SK-N-SH treated with all-trans-retinoic acid at 6 μM for 48 hours (cell line): Measurements from ENCODE around the gene METTL27.
"Not testable (repeated sequence)": the region's sequence is repeated elsewhere in the genome, so short reads cannot be mapped to it uniquely, and the experiment has no call there.

Experiments
- ATAC-seq: fragments of 200-7000 bp; cut with Tn5 transposase; 3 replicates; pipeline ENCODE4 v1.9.1; 2020; ENCODE audit warnings: mild to moderate bottlenecking, moderate library complexity
- GLIS3 ChIP-seq: fragments of 250-450 bp; sonication (Bioruptor Pico); IDR thresholded peaks from 2 replicates; pipeline ENCODE4 v1.5.0; 2020; ENCODE audit warnings: mild to moderate bottlenecking, moderate library complexity
- ISL1 ChIP-seq: fragments of 250-450 bp; sonication (Bioruptor Pico); IDR thresholded peaks from 2 replicates; pipeline ENCODE4 v2.1.2; 2022; ENCODE audit warnings: mild to moderate bottlenecking, moderate library complexity
- OSR1 ChIP-seq: fragments of 250-450 bp; sonication (Bioruptor Pico); IDR thresholded peaks from 2 replicates; pipeline ENCODE4 v1.8.0; 2022; ENCODE audit warnings: moderate library complexity, mild to moderate bottlenecking, inconsistent platforms
- SNAI2 ChIP-seq: fragments of 250-450 bp; sonication (Bioruptor Pico); IDR thresholded peaks from 2 replicates; pipeline ENCODE4 v1.5.0; 2020; ENCODE audit warnings: mild to moderate bottlenecking, moderate library complexity
- TCF4 ChIP-seq: fragments of 250-450 bp; sonication (Bioruptor Pico); IDR thresholded peaks from 2 replicates; pipeline ENCODE4 v1.8.0; 2021; ENCODE audit warnings: mild to moderate bottlenecking, moderate library complexity, borderline replicate concordance
- TOX ChIP-seq: fragments of 250-450 bp; sonication (Bioruptor Pico); IDR thresholded peaks from 2 replicates; pipeline ENCODE4 v1.8.0; 2021; ENCODE audit warnings: mild to moderate bottlenecking, moderate library complexity, borderline replicate concordance
- ZFP3 ChIP-seq: fragments of 250-450 bp; sonication (Bioruptor Pico); IDR thresholded peaks from 2 replicates; pipeline ENCODE4 v1.5.0; 2020; ENCODE audit warnings: mild to moderate bottlenecking, moderate library complexity
- ZNF565 ChIP-seq: fragments of 450-650 bp; formaldehyde crosslinking; conservative IDR thresholded peaks from 2 replicates; pipeline ENCODE4 v1.5.0; 2020; ENCODE audit warnings: low read depth, mild to moderate bottlenecking, moderate library complexity
- ZNF70 ChIP-seq: fragments of 450-650 bp; formaldehyde crosslinking; IDR thresholded peaks from 2 replicates; pipeline ENCODE4 v1.5.0; 2020; ENCODE audit warnings: mild to moderate bottlenecking, moderate library complexity
- ZNF8 ChIP-seq: fragments of 450-650 bp; formaldehyde crosslinking; IDR thresholded peaks from 2 replicates; pipeline ENCODE4 v1.5.0; 2020; ENCODE audit warnings: mild to moderate bottlenecking, moderate library complexity
- TF ChIP-seq, protein P1 (sequence below): fragments of 250-450 bp; sonication (Bioruptor Pico); IDR thresholded peaks from 2 replicates; pipeline ENCODE4 v1.8.0; 2020; ENCODE audit warnings: mild to moderate bottlenecking, moderate library complexity, borderline replicate concordance
- TF ChIP-seq, protein P2 (sequence below): fragments of 250-450 bp; sonication (Bioruptor Pico); IDR thresholded peaks from 2 replicates; pipeline ENCODE4 v1.5.0; 2020; ENCODE audit warnings: mild to moderate bottlenecking, moderate library complexity
- TF ChIP-seq, protein P3 (sequence below): fragments of 250-450 bp; sonication (Bioruptor Pico); IDR thresholded peaks from 2 replicates; pipeline ENCODE4 v1.5.1; 2020; ENCODE audit warnings: low read depth, mild to moderate bottlenecking, moderate library complexity
- TF ChIP-seq, protein P4 (sequence below): fragments of 250-450 bp; sonication (Bioruptor Pico); IDR thresholded peaks from 2 replicates; pipeline ENCODE4 v1.5.1; 2021; ENCODE audit warnings: mild to moderate bottlenecking, moderate library complexity
- TF ChIP-seq, protein P5 (sequence below): fragments of 250-450 bp; sonication (Bioruptor Pico); IDR thresholded peaks from 2 replicates; pipeline ENCODE4 v1.8.0; 2021; ENCODE audit warnings: low read depth, mild to moderate bottlenecking, moderate library complexity, borderline replicate concordance

Gene METTL27

DNA sequence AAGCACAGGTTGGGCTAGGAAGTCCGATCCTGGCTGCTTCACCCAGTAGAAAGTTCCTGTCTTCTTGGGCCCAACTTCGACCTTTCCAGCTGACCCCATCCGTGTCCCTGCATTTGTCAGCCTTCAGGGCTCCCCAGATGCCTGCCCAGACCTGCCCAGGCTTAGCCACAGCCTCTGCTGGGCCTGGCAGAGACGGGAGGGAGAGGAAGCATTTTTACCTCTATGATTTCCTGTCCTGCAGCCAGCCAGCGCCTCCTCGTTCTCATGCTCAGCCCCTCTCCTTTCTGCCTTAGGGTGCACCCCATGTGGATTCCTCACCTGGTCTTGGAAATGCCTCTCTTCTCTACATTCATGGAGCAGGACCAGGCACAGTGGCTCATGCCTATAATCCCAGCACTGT lies 3.7 kb downstream of the METTL27 start:
- TF ChIP-seq TOX (CRISPR knock-in tag): no peak
- TF ChIP-seq, protein P1, sequence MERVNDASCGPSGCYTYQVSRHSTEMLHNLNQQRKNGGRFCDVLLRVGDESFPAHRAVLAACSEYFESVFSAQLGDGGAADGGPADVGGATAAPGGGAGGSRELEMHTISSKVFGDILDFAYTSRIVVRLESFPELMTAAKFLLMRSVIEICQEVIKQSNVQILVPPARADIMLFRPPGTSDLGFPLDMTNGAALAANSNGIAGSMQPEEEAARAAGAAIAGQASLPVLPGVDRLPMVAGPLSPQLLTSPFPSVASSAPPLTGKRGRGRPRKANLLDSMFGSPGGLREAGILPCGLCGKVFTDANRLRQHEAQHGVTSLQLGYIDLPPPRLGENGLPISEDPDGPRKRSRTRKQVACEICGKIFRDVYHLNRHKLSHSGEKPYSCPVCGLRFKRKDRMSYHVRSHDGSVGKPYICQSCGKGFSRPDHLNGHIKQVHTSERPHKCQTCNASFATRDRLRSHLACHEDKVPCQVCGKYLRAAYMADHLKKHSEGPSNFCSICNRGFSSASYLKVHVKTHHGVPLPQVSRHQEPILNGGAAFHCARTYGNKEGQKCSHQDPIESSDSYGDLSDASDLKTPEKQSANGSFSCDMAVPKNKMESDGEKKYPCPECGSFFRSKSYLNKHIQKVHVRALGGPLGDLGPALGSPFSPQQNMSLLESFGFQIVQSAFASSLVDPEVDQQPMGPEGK: no peak
- no peak for ATAC-seq

DNA sequence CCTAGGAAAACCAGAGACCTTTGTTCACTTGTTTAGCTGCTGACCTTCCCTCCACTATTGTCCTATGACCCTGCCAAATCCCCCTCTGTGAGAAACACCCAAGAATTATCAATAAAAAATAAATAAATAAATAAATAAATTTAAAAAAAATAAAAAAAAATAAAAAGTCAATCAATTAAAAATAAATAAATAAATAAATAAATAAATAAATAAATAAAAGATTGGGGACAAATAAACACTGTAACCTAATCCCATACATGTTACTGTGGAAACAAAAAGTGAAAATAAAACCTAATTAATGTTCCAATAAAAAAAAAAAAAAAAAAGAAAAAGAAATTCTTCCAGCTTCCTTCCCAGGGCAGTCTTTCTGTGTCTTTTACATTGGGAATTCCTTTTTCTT lies 5.1 kb downstream of the METTL27 start:
- not testable (repeated sequence) for ATAC-seq

DNA sequence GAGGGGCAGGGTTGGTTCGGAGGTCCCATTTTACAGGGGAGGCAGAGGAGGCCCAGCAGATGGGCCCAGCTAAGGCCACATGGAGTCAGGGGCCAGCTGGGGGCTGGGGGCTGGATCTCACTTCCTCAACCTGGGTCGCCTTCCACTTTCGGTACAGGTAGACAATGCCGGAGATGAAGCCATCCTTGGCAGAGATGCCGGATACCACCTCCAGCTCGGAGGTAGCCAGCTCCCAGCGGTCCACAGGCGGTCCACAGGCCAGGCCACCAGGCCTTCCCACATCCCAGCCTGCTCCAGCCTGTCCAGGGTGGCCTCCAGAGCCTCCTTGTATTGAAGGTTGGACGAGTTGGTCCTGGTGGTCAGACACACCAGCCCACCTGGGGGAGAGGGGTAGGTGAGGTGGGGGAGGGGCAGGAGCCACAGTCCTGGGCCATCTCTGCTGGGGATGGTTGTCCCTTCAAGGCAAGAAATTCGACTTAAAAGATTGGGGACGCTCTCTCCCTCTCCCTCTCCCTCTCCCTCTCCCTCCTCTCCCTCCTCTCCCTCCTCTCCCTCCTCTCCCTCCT lies 7.6 kb downstream of the METTL27 start:
- ATAC-seq: no peak
- TF ChIP-seq ZNF70 (CRISPR knock-in tag) (no peak), OSR1 (CRISPR knock-in tag) (no peak), ZNF565 (no peak), GLIS3 (CRISPR knock-in tag) (no peak), TCF4 (no peak), ISL1 (CRISPR knock-in tag) (no peak)
- TF ChIP-seq, protein P2, sequence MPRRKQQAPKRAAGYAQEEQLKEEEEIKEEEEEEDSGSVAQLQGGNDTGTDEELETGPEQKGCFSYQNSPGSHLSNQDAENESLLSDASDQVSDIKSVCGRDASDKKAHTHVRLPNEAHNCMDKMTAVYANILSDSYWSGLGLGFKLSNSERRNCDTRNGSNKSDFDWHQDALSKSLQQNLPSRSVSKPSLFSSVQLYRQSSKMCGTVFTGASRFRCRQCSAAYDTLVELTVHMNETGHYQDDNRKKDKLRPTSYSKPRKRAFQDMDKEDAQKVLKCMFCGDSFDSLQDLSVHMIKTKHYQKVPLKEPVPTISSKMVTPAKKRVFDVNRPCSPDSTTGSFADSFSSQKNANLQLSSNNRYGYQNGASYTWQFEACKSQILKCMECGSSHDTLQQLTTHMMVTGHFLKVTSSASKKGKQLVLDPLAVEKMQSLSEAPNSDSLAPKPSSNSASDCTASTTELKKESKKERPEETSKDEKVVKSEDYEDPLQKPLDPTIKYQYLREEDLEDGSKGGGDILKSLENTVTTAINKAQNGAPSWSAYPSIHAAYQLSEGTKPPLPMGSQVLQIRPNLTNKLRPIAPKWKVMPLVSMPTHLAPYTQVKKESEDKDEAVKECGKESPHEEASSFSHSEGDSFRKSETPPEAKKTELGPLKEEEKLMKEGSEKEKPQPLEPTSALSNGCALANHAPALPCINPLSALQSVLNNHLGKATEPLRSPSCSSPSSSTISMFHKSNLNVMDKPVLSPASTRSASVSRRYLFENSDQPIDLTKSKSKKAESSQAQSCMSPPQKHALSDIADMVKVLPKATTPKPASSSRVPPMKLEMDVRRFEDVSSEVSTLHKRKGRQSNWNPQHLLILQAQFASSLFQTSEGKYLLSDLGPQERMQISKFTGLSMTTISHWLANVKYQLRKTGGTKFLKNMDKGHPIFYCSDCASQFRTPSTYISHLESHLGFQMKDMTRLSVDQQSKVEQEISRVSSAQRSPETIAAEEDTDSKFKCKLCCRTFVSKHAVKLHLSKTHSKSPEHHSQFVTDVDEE (CRISPR knock-in tag): no peak
- TF ChIP-seq, protein P3, sequence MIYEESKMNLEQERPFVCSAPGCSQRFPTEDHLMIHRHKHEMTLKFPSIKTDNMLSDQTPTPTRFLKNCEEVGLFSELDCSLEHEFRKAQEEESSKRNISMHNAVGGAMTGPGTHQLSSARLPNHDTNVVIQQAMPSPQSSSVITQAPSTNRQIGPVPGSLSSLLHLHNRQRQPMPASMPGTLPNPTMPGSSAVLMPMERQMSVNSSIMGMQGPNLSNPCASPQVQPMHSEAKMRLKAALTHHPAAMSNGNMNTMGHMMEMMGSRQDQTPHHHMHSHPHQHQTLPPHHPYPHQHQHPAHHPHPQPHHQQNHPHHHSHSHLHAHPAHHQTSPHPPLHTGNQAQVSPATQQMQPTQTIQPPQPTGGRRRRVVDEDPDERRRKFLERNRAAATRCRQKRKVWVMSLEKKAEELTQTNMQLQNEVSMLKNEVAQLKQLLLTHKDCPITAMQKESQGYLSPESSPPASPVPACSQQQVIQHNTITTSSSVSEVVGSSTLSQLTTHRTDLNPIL: no peak
- TF ChIP-seq, protein P4, sequence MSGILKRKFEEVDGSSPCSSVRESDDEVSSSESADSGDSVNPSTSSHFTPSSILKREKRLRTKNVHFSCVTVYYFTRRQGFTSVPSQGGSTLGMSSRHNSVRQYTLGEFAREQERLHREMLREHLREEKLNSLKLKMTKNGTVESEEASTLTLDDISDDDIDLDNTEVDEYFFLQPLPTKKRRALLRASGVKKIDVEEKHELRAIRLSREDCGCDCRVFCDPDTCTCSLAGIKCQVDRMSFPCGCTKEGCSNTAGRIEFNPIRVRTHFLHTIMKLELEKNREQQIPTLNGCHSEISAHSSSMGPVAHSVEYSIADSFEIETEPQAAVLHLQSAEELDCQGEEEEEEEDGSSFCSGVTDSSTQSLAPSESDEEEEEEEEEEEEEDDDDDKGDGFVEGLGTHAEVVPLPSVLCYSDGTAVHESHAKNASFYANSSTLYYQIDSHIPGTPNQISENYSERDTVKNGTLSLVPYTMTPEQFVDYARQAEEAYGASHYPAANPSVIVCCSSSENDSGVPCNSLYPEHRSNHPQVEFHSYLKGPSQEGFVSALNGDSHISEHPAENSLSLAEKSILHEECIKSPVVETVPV (CRISPR knock-in tag): no peak

DNA sequence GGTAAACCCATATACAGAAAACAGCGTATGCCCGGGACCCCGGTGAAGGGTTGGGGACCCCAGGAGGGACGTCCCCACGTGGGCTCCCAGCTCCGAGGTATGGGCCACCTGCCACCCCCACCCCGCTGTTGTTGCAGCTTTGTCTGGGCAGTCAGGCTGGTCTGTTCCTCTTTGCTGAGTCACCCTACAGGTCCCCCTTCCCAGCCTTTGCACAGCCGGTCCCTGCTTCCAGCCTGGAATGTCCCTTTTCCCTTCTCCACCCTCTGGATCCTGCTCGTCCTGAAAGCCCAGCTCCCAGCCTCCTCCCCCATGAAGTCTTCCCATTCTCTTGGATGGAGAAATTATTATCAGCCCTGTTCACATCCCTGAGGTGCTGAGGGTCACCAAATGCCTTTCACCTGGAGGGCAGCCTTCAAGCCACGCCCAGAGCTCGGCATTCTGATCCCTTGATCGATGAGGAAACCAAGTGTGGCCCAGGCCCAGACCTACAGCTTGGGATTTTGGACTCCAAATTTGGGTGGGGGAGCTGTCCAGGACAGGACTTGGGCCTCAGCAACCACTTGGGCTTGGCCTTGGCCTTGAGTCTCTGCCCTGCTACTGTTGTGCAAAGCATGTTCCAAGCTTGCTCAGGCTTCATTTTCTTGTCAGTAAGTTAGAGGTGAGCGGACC lies 8.9 kb downstream of the METTL27 start:
- TF ChIP-seq ZNF565 (no peak), ISL1 (CRISPR knock-in tag) (no peak), GLIS3 (CRISPR knock-in tag) (no peak), ZFP3 (0 out of 2 replicates have a peak, but pooled peaks have one; percentile 72)
- TF ChIP-seq, protein P5, sequence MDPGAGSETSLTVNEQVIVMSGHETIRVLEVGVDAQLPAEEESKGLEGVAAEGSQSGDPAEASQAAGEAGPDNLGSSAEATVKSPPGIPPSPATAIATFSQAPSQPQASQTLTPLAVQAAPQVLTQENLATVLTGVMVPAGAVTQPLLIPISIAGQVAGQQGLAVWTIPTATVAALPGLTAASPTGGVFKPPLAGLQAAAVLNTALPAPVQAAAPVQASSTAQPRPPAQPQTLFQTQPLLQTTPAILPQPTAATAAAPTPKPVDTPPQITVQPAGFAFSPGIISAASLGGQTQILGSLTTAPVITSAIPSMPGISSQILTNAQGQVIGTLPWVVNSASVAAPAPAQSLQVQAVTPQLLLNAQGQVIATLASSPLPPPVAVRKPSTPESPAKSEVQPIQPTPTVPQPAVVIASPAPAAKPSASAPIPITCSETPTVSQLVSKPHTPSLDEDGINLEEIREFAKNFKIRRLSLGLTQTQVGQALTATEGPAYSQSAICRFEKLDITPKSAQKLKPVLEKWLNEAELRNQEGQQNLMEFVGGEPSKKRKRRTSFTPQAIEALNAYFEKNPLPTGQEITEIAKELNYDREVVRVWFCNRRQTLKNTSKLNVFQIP: no peak
- TF ChIP-seq, protein P3: no peak
- ATAC-seq: no peak

DNA sequence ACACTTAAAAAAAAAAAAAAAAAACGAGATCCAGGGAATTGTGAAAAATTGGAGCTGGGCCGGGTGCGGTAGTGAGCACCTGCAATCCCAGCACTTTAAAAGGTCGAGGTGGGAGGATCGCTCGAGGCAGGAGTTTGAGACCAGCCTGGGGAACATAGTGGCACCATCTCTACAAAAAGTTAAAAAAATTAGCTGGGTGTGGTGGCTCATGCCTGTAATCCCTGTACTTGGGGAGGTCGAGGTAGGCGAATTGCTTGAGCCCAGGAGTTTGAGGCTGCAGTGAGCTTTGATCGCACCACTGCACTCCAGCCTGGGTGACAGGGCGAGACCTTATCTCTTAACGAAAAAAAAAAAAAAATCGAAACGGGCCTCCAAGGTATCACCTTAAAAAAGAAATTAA lies 9.5 kb downstream of the METTL27 start:
- ATAC-seq: no peak
- TF ChIP-seq, protein P5: no peak
- TF ChIP-seq, protein P1: no peak
- no peak for TF ChIP-seq ZNF70 (CRISPR knock-in tag)
- TF ChIP-seq SNAI2 (CRISPR knock-in tag): no peak
- TF ChIP-seq ZNF8 (CRISPR knock-in tag): no peak
- TF ChIP-seq, protein P2 (CRISPR knock-in tag): no peak
